Suppressor macrophage treated with lipopolysaccharide for 4 hours (primary cell): ENCODE measurements around the gene LRP1-AS.
"Not testable (repeated sequence)": the region's sequence is repeated elsewhere in the genome, so short reads cannot be mapped to it uniquely, and the experiment has no call there.

ENCODE experiments used
- DNase-seq: peaks from one replicate; pipeline ENCODE4 v3.0.0-alpha.2; 2020

Gene LRP1-AS

GRCh38 chr12:57138526-57139272 lies 8.7 kb downstream of the LRP1-AS start:
- peak; percentile 87 for DNase-seq

- DNase-seq: no peak
Observed at GRCh38 chr12:57135527-57136326, 11.7 kb downstream of the LRP1-AS start.

DNA sequence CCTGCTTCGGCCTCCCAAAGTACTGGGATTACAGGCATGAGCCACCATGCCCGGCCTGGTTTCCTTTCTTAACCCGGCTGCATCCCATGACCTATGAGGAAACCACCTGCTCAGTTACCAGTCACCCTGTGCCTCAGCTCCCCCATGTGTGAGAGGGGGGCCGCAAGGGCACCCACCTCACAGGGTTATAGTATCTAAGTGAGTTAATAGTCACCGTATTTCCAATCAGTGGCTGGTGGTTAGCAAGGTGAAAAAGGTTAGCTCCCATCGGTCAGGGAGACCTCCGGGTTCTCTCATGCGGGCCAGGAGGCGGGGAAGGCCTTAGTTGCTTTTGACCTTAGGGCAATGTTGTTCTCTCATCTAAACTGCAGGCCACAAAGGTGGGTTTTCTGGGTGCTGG lies 12.5 kb downstream of the LRP1-AS start:
- no peak for DNase-seq

DNA sequence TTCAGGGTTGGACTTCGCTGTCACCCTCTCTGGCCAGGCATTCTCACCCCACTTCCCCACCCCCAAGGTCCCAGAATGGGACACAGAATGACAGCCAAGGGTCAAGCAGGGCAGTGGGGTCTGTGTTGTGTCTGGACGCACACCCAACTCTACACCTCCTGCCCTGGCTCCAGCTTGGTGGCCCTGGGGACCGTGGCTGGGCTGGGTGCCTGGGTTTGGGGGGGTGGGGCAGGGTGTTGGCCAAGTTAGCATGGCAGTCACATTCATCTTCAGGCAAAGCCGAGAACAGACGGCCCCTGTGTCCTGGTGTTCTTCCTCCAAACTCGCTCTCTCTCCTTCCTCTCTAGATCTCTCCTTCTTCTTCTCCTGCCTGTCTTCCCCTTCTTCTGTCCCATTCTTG lies 13.5 kb downstream of the LRP1-AS start:
- DNase-seq: no peak

DNA sequence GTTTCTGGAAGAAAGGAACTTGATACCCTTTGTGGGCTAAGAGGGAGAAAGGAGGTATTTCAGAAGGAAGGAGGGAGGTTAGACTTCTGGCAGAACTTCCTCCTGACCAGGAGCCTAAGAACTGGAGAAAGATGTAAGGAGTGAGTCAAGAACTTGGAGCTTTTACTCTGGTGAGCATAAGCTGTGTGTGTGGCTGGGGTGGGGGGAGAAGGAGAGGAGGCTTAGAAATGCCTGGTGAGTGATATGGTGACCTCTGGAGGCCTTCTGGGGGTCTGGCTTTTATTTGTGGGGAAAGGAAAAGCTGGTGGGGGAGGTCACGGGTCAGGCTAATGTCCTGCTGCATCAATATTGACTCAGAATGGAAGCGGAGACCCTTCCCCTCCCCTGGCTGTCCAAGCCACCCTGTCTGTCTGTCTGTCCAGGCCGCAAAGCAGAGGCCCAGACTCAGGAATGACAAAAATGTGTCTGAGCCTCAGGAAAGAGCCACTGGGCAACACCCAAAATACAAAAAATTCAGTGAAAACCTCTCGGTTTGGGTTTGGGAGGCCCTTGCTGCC lies 14.3 kb downstream of the LRP1-AS start:
- DNase-seq: no peak

DNA sequence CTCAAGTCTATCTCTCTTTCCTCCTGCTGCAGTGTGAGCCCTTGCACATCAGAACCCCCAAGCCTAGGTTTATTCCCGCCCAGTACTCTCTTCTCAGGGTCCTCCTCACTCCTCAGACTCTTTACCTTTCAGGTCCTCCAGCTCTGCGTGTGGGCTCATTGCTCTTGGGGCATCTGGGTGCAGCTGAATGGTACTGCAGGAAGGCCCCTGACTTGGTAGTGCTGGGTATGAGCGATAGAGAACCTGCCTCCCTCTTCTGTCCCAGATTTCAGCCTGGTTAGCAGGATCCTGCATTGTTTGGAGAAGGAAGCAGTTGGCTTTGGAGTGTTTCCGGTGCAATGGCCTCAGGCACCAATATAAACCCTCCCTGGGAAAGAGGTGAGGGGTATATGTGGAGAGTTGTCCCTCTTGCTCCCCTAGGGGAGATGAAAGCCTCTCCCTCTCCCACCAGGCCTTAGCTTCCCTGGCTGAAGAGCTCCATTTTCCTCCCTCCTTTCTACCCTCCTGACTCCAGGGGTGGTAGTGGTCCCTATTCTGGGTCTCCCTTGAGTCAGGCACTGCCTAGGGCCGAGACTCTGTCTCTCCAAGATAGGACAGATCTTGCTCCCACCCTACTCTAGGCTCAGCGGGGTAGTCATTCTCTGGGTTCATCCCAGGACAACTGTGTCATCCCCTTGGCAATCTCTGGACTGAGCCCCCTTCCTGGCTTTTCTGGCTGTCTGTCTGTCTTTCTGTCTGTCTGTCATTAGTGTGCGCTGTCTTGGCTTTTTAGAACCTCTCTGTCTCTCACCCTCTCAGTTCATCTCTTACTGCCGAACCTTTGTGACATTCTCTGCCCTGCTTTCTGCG lies 15.3 kb downstream of the LRP1-AS start:
- no peak for DNase-seq

- no peak for DNase-seq
Observed at GRCh38 chr12:57130941-57131340, 16.5 kb downstream of the LRP1-AS start.

DNA sequence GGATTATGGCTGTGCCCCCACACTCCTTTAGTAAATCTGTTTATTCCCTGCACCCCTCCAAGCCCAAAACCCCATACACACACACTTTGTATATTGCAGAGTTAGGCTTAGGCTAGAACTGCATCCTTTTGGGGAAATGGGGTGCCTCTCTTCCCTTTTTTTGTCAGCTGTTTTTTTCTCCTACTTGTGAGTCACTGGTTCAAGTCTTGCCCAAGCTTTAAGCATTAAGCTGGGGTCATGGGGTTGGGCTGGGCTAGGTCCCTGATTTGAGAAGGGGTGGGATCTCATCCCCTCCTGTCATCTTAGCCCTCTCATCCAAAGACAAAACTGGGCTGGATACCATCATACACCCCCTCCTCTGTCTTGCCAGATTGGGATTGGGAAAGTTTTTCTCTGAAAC lies 17.5 kb downstream of the LRP1-AS start:
- peak; percentile 86 for DNase-seq

GRCh38 chr12:57129321-57129842 lies 18.0 kb downstream of the LRP1-AS start:
- no peak for DNase-seq

GRCh38 chr12:57128519-57129247 lies 18.7 kb downstream of the LRP1-AS start:
- no peak for DNase-seq

DNA sequence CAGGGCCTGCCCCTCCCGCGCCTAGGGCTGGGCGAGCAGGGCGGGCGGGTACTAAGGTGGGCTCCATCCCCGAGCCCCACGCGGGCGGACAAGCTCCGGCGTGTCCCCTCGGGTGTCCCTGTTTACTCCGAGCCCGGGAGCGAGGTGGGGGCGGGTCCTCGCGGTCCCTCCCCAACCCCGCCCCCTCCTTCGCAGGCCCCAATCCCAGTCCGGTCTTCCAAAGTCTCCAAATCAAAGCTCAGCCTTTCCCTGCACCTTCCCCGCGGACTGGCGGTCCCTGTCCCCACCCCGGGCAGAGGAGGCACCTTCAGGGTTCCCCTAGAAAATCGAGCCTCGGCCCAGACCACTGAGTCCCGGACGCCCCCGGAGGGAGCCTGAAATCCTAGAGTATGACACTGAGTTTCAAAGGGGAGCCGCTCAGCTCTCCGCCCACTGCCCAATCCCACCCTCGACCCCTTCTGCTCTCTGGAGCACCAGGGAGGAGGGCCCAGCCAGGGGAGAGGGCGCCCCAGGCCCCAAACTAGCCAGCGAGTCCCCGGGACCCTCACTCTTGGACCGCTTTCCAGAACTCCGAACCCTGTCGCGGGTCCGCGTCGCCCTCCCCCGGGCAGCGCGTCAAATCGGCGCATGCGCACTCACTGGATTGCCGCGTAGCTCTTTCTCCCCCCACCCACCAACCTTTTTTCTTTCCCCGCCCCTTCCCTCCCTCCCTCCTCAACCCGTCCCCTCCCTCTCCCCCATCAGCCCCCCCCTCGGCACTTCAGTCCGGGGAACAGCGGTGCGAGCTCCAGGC lies 19.5 kb downstream of the LRP1-AS start, which contains the start of gene LRP1:
Gene LRP1, plus strand, starts transcription at position 758 of the 793 bp plus-strand sequence. CDS start 482 bp downstream, outside the sequence.
- peak; percentile 90 for DNase-seq

DNA sequence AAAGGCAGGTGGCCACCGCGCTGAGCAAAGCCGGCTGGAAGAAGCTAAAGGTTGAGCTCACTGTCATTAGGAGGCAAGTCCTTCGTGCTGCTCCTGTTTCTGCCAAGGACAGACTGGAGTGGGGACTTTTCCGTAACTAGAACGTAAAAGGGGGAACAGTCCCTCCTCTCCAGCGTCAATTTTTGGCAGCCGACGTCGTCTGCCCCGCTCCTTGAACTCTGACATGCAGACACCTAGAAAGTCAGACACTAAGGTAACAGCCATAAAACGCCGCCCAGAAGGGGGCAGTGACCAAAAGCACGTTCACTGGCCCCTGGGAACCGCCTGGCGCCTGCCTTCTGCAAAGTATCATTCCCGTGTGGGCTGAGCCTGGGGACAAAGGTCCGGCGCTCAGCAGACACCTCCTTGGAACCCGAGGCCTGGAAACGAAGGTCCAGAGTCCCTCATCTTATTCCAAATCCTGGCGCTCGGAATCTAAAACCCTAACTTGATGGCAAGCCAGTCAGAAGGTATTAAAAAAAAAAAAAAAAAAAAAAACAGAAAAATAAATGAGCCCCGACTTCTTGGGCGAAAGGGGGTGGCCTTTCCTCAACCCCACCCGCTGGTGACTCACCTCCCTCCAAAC lies 20.2 kb downstream of the LRP1-AS start:
- DNase-seq: peak; percentile 66

- no peak for DNase-seq
Observed at GRCh38 chr12:57126561-57126960, 20.9 kb downstream of the LRP1-AS start.

DNA sequence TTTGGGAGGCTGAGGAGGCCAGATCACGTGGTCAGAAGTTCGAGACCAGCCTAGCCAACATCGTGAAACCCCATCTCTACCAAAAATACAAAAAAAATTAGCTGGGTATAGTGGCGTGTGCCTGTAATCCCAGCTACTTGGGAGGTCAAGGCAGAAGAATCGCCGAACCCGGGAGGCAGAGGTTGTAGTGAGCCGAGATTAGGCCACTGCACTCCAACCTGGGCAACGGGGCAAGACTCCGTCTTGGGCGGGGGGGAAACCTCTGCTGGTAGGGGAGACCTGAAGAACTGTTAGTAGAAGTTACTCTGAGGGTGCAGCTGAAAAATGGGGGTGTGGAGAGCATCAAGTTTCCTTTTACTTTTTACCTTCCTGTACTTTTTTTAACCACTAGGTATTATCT lies 21.4 kb downstream of the LRP1-AS start:
- no peak for DNase-seq

GRCh38 chr12:57124261-57124877 lies 23.1 kb downstream of the LRP1-AS start:
- peak; percentile 92 for DNase-seq

DNA sequence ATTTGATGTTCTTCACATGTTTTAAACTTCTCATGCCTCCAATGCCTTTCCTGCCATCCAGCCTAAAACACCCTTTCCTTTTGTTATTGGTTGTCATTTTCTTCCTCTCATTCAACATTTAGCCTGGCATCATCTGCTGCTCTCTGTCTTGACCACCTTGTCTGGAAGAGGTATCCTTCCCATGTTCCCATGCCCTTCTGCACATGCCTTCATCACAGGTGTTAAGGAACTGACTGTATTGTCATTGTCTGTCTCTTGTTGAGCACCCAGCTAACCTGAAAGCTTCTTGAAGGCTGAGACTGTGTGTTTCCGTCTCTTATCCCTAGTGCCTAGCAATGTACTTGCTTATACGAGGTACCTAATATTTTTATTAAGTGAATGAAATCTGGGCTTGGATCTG lies 23.6 kb downstream of the LRP1-AS start:
- no peak for DNase-seq

GRCh38 chr12:57120718-57121117 lies 26.7 kb downstream of the LRP1-AS start:
- not testable (repeated sequence) for DNase-seq

DNA sequence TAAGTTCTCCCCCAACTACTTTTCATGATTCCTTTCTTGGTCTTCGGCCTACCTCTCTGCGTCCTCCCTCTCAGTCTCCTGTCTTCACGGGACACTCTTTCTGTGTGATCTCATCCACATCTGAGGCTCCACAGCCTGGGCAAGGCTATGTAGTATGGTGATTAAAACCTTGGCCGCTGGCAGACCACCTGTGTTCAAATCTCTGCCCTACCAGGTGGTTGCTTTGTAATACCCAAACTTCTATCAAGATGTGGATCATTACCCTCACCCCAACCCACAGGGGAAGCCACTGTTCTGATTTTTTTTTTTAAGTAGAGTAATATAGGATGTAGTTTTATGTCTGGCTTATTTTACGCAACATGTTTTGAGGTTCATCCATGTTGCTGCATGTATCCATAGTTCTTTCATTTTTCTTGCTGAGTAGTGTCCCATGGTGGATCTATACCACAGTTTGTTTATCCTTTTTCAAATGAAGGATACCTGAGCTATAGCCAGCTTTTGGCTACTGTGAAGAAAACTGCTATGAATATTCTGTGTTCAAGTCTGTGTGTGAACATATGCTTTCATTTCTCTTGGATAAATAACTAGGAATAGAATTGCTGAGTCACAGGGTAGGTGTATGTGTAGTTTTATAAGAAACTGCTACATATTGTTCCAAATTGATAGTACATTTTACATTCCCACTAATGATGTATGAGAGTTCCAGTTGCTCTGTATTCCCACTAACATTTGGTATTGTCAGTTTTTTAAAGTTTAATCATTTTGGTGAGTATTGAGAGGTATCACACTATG lies 27.9 kb downstream of the LRP1-AS start:
- no peak for DNase-seq

- peak; percentile 92 for DNase-seq
Observed at GRCh38 chr12:57118711-57119271, 28.6 kb downstream of the LRP1-AS start.
